ENCODE results near the gene MEX3B. TPM values are rescaled to one million over a fixed set of nuclear protein-coding genes. Genes with fewer than 3 reads are reported as not detected.

MEX3B gene
- total and polyA plus RNA-seq, 9 of the 15 experiments (the other 6 are each of a cell fraction or from before 2014, with no cell fraction given), result 0.94 to 12.8 (median 3.6) TPM

DNA sequence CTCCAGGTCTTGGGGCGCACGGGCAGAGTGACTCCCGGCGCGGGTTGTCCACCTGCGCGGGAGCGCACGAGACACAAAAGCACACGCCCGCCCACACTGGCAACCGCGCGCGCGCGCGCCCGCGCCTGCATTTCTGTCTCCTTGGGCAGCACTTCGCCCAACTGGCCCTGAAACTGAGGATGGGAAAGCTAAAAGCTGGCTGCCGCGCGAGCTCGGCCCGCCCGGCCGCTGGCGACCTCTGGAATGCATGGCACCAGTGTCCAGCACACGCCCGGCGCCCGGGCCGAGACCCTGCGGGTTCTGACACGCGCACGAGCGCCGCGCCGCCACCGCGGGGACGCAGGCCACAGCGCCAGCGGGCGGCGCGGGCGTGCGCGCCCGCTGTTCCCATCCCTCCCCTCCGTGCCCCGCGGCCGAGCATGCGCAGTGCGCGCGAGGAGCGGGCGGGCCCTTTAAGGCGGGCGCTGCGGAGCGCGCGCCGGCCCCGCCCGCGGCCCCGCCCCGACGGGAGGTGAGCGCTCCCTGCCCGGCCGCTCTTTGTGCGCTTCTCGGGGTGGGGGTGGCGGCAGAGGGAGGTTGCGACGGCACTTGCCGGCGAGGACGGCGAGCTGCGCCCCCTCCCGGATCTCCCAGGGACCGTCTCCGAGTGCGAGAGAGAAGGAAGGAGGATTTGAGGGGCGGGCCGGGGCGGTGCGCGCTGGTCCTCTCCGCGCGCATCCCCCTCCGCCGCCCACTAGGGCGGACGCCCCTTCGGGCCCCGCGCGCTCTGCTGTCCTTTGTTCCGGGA, 1.0 kb upstream of the MEX3B start (continued):
- no peak for TF ChIP-seq CHD7 (IDR thresholded peaks at IDR 0.05; ENCODE audit: low read depth, low read length)
- peak; percentile 50; the same call in 1 of the 2 replicates for TF ChIP-seq THAP7 (CRISPR knock-in tag; IDR thresholded peaks at IDR 0.05)
- peak; percentile 75; the same call in 1 of the 2 replicates for TF ChIP-seq POLR2A (conservative IDR thresholded peaks at IDR 0.05)
- peak; percentile 88; the same call in 1 of the 2 replicates for TF ChIP-seq PHF8 (IDR thresholded peaks at IDR 0.05; ENCODE audit: borderline replicate concordance, low read length)
- TF ChIP-seq, protein P1, sequence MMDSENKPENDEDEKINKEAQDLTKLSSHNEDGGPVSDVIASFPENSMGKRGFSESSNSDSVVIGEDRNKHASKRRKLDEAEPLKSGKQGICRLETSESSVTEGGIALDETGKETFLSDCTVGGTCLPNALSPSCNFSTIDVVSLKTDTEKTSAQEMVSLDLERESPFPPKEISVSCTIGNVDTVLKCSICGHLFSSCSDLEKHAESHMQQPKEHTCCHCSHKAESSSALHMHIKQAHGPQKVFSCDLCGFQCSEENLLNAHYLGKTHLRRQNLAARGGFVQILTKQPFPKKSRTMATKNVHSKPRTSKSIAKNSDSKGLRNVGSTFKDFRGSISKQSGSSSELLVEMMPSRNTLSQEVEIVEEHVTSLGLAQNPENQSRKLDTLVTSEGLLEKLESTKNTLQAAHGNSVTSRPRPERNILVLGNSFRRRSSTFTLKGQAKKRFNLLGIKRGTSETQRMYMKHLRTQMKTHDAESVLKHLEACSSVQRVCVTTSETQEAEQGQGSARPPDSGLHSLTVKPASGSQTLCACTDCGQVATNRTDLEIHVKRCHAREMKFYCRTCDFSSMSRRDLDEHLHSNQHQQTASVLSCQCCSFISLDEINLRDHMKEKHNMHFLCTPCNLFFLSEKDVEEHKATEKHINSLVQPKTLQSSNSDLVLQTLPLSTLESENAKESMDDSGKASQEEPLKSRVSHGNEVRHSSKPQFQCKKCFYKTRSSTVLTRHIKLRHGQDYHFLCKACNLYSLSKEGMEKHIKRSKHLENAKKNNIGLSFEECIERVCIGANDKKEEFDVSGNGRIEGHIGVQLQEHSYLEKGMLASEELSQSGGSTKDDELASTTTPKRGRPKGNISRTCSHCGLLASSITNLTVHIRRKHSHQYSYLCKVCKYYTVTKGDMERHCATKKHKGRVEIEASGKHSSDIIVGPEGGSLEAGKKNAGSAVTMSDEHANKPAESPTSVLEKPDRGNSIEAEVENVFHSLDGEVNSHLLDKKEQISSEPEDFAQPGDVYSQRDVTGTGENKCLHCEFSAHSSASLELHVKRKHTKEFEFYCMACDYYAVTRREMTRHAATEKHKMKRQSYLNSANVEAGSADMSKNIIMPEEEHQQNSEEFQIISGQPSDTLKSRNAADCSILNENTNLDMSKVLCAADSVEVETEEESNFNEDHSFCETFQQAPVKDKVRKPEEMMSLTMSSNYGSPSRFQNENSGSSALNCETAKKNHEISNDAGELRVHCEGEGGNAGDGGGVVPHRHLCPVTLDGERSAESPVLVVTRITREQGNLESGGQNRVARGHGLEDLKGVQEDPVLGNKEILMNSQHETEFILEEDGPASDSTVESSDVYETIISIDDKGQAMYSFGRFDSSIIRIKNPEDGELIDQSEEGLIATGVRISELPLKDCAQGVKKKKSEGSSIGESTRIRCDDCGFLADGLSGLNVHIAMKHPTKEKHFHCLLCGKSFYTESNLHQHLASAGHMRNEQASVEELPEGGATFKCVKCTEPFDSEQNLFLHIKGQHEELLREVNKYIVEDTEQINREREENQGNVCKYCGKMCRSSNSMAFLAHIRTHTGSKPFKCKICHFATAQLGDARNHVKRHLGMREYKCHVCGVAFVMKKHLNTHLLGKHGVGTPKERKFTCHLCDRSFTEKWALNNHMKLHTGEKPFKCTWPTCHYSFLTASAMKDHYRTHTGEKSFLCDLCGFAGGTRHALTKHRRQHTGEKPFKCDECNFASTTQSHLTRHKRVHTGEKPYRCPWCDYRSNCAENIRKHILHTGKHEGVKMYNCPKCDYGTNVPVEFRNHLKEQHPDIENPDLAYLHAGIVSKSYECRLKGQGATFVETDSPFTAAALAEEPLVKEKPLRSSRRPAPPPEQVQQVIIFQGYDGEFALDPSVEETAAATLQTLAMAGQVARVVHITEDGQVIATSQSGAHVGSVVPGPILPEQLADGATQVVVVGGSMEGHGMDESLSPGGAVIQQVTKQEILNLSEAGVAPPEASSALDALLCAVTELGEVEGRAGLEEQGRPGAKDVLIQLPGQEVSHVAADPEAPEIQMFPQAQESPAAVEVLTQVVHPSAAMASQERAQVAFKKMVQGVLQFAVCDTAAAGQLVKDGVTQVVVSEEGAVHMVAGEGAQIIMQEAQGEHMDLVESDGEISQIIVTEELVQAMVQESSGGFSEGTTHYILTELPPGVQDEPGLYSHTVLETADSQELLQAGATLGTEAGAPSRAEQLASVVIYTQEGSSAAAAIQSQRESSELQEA (IDR thresholded peaks at IDR 0.05; ENCODE audit: low read depth), result no peak
